NK-92 treated with Interleukin-12 subunit alpha and Interleukin-12 subunit beta, amount 100 ng/mL, for 24 hours (cell line): ENCODE measurements around the gene SMCO3.

Source experiments
- DNase-seq: peaks from one replicate; lab custom pipeline; 2025; lab: John Stamatoyannopoulos, UW

SMCO3 gene

GRCh38 chr12:14814014-14814413 is at the start of gene SMCO3:
Gene SMCO3, minus strand, starts transcription at chr12:14814182. Its CDS starts 7,502 bp downstream, at chr12:14806680.
- DNase-seq = no peak

- DNase-seq = no peak
Measured at GRCh38 chr12:14860490-14860889, 46.5 kb upstream of the SMCO3 start.

- DNase-seq = no peak
Measured at GRCh38 chr12:14858513-14858912, 44.5 kb upstream of the SMCO3 start.

- DNase-seq = no peak
Measured at GRCh38 chr12:14854586-14855183, 40.7 kb upstream of the SMCO3 start.

- no peak for DNase-seq
Measured at GRCh38 chr12:14853961-14854360, 40.0 kb upstream of the SMCO3 start.

GRCh38 chr12:14852880-14853279 is 38.9 kb upstream of the SMCO3 start:
- no peak for DNase-seq

- no peak for DNase-seq
Measured at GRCh38 chr12:14850929-14851663, 37.1 kb upstream of the SMCO3 start.

- no peak for DNase-seq
Measured at GRCh38 chr12:14849661-14850060, 35.7 kb upstream of the SMCO3 start.

- DNase-seq = no peak
Measured at GRCh38 chr12:14846876-14847580, 33.0 kb upstream of the SMCO3 start.

- no peak for DNase-seq
Measured at GRCh38 chr12:14846042-14846587, 32.1 kb upstream of the SMCO3 start.

GRCh38 chr12:14845350-14845750 is 31.4 kb upstream of the SMCO3 start:
- no peak for DNase-seq

GRCh38 chr12:14844401-14844800 is 30.4 kb upstream of the SMCO3 start:
- no peak for DNase-seq

- DNase-seq = no peak
Measured at GRCh38 chr12:14843425-14843887, 29.5 kb upstream of the SMCO3 start, which contains the start of gene ART4. Gene ART4, minus strand, starts transcription at chr12:14843526. Its CDS starts 413 bp downstream, at chr12:14843113.

- no peak for DNase-seq
Measured at GRCh38 chr12:14842315-14842714, 28.3 kb upstream of the SMCO3 start.

GRCh38 chr12:14841761-14842160 is 27.8 kb upstream of the SMCO3 start:
- no peak for DNase-seq

GRCh38 chr12:14840616-14841015 is 26.6 kb upstream of the SMCO3 start:
- no peak for DNase-seq

- DNase-seq = no peak
Measured at GRCh38 chr12:14839262-14839661, 25.3 kb upstream of the SMCO3 start.

GRCh38 chr12:14836336-14837210 is 22.6 kb upstream of the SMCO3 start:
- DNase-seq = no peak

GRCh38 chr12:14834509-14834908 is 20.5 kb upstream of the SMCO3 start:
- DNase-seq = no peak

GRCh38 chr12:14833952-14834351 is 20.0 kb upstream of the SMCO3 start:
- DNase-seq = no peak

GRCh38 chr12:14833336-14833735 is 19.4 kb upstream of the SMCO3 start:
- DNase-seq = no peak

GRCh38 chr12:14828892-14829291 is 14.9 kb upstream of the SMCO3 start:
- DNase-seq = no peak
